Measurements from ENCODE around the gene TICAM2. TPM values are rescaled to one million over a fixed set of nuclear protein-coding genes. Genes with fewer than 3 reads are reported as not detected.

The TICAM2 gene
- total RNA-seq, 1 donor from 2014 or later: 4.0 TPM

DNA sequence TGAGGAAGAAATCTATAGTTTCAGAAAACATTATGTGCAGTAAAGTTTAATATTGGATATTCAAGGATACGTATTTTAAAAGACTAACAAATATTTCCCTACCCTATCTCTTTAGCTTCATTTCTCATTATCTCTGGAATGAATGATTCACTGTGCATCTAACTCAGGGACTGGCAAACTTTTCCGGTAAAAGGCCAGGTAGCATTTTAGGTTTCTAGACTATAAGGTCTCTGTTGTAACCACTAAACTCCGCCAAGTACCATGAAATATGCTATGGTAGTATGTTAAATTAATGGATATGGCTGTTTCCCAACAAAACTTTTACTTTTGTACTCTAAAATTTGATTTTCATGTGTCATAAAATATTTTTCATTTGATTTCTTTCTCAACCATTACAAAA lies 70.9 kb downstream of the TICAM2 start:
- no peak for DNase-seq

DNA sequence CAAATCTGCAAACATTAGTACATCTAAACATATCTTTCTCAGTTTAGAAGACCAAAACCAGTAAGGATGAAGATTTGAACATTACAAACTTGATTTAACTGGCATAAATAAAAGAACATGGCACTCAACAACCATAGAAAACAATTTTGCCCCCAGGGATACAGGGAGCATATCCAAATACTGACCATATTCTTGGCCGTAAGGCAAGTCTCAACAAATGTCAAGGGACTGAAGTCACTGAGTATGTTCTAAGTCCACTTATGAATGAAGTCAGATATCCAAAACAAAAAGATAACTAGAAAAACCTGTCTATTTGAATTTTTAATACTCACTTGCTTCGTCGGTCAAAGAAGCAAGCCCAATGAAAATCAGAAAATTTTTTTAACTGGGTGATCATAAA lies 71.9 kb downstream of the TICAM2 start:
- no peak for DNase-seq

Other genes with a start within 250 kb of the TICAM2 start
- 49.9 TPM for gene FEM1C, start 57.7 kb downstream of the TICAM2 start, total RNA-seq
- 107 TPM for gene TMED7, start 23.6 kb upstream of the TICAM2 start, total RNA-seq
- gene CDO1, start 214.2 kb upstream of the TICAM2 start, total RNA-seq: 16.8 TPM
- 46.6 TPM for gene ATG12, start 239.1 kb upstream of the TICAM2 start, total RNA-seq
- 52.5 TPM for gene AP3S1, start 239.5 kb upstream of the TICAM2 start, total RNA-seq

Measured in tongue (tissue), 2 donors.